GM12891 (cell line): Measurements from ENCODE around the gene GTF2H4.

Source experiments
- PAX5 ChIP-seq: IDR thresholded peaks from 2 replicates; pipeline ENCODE4 v1.6.1; 2011; ENCODE audit warnings: low read length, moderate library complexity, mild to moderate bottlenecking; ENCODE audit not compliant: insufficient read depth, severe bottlenecking
- POLR2A ChIP-seq: IDR thresholded peaks from 2 replicates; pipeline ENCODE4 v1.6.1; 2011; ENCODE audit warnings: low read depth, low read length, control low read depth
- POLR2AphosphoS5 ChIP-seq: IDR thresholded peaks from 2 replicates; pipeline ENCODE4 v1.6.1; 2011; ENCODE audit warnings: low read depth, low read length, control low read depth
- SPI1 ChIP-seq: IDR thresholded peaks from 2 replicates; pipeline ENCODE4 v1.6.1; 2011; ENCODE audit warnings: low read depth, low read length, control low read depth
- TAF1 ChIP-seq: IDR thresholded peaks from 2 replicates; pipeline ENCODE4 v1.6.1; 2011; ENCODE audit warnings: low read depth, low read length, control low read depth

GRCh38 chr6:30875244-30876038 lies 32.6 kb upstream of the GTF2H4 start:
- TF ChIP-seq POLR2A (no peak), POLR2AphosphoS5 (no peak), SPI1 (no peak), TAF1 (no peak), PAX5 (no peak)
